ENCODE results near the gene POMC.
"Not testable (repeated sequence)": the region's sequence is repeated elsewhere in the genome, so short reads cannot be mapped to it uniquely, and the experiment has no call there.

POMC gene

DNA sequence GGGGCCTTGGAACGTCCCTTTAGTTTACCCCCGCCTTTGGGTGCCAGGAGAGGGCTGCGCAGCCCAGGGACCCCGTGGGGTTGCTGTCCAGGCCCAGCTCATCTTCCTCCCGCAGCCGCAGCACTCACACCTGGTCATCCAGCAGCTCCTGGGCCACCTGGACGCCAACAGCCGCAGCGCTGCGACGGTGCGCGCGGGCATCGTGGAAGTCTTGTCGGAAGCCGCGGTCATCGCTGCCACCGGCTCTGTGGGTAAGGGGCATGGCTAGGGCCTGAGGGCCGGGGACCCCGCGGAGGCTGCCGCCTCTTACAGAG is 37.2 kb downstream of the POMC start:
- no peak overlapping the region for H3K4me3 ChIP-seq (ENCODE audit: low read length)
- H3K36me3 ChIP-seq (ENCODE audit: control insufficient read depth, insufficient read depth, low read length), result no peaks in the 10 kb centered on the region
- H3K27ac ChIP-seq (ENCODE audit: low read depth, low read length), result no peak overlapping the region
- H3K56ac ChIP-seq (ENCODE audit: low read length), result peak overlapping the region; percentile 88
- no peak overlapping the region for H2BK5ac ChIP-seq (ENCODE audit: low read length)
- H2BK120ac ChIP-seq (ENCODE audit: low read depth, low read length), result no peak overlapping the region
- WGBS (ENCODE audit: extremely low coverage, insufficient coverage, low lambda C conversion rate), result no CpG with 5 or more reads among the region's 24 CpGs
- H3K79me2 ChIP-seq (ENCODE audit: control insufficient read depth, insufficient read depth, low read length), result no peaks in the 10 kb centered on the region
- H3K23ac ChIP-seq (ENCODE audit: low read length), result no peak overlapping the region
- H3K4ac ChIP-seq (ENCODE audit: low read depth, low read length), result no peak overlapping the region
- H2AK5ac ChIP-seq (ENCODE audit: low read length), result no peak overlapping the region
- no peak overlapping the region for H4K5ac ChIP-seq (ENCODE audit: low read length)
- peak overlapping the region; percentile 99 for H3K4me2 ChIP-seq (ENCODE audit: low read length)
- H3K18ac ChIP-seq (ENCODE audit: low read length), result no peak overlapping the region
- H4K8ac ChIP-seq (ENCODE audit: low read depth, low read length), result no peak overlapping the region
- H3K79me1 ChIP-seq (ENCODE audit: low read length), result no peaks in the 10 kb centered on the region
- H3K4me1 ChIP-seq (ENCODE audit: control insufficient read depth, low read depth, low read length), result no peaks in the 10 kb centered on the region
- no peaks in the 10 kb centered on the region for H3K27me3 ChIP-seq (ENCODE audit: insufficient read depth, low read length, poor library complexity)
- DNase-seq, result no peak
- peak overlapping the region; percentile 57 for H3K9ac ChIP-seq (ENCODE audit: low read length)
- H2BK15ac ChIP-seq (replicated peaks; ENCODE audit: low read depth), result no peak overlapping the region

DNA sequence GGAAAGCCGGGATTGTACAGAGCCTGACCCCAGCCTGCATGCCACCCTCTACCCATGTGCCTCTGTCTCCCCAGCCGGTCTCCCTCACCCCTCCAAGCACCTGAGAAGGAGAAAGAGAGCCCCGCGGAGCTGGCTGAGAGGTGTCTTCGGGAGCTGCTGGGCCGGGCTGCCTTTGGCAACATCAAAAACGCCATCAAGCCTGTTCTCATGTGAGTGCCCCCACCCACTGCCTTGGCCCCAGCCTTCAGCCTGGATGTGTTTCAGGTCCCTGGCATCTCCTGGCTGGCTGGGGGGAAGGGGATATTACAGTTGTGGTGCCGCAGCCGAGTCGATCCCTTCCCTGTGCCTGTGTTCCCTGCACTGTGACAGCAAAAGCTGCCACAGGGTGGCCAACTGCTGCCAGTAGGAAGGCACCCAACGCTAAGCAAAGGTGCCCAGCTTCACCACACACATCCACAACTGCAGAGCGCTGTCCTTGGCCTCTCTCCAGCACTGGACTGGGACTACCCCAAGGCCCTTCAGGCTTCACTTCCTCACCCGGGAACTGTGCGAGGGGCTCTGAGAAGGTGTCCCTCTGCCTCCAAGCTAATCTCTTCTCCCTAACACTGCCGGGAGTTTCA is 38.4 kb downstream of the POMC start:
- no peak overlapping the region for H3K23ac ChIP-seq (ENCODE audit: low read length)
- H3K18ac ChIP-seq (ENCODE audit: low read length), result no peak overlapping the region
- no peak overlapping the region for H2BK15ac ChIP-seq (replicated peaks; ENCODE audit: low read depth)
- no peak overlapping the region for H2BK5ac ChIP-seq (ENCODE audit: low read length)
- H3K79me1 ChIP-seq (ENCODE audit: low read length), result no peaks in the 10 kb centered on the region
- no peak overlapping the region for H2AK5ac ChIP-seq (ENCODE audit: low read length)
- WGBS (ENCODE audit: extremely low coverage, insufficient coverage, low lambda C conversion rate), result no CpG with 5 or more reads among the region's 15 CpGs
- DNase-seq, result no peak
- no peak overlapping the region for H3K56ac ChIP-seq (ENCODE audit: low read length)
- H3K4me1 ChIP-seq (ENCODE audit: control insufficient read depth, low read depth, low read length), result no peaks in the 10 kb centered on the region
- no peak overlapping the region for H3K27ac ChIP-seq (ENCODE audit: low read depth, low read length)
- no peak overlapping the region for H3K9ac ChIP-seq (ENCODE audit: low read length)
- no peak overlapping the region for H4K8ac ChIP-seq (ENCODE audit: low read depth, low read length)
- no peaks in the 10 kb centered on the region for H3K27me3 ChIP-seq (ENCODE audit: insufficient read depth, low read length, poor library complexity)
- H3K4me2 ChIP-seq (ENCODE audit: low read length), result no peak overlapping the region
- H3K4ac ChIP-seq (ENCODE audit: low read depth, low read length), result no peak overlapping the region
- H3K4me3 ChIP-seq (ENCODE audit: low read length), result no peak overlapping the region
- no peak overlapping the region for H2BK120ac ChIP-seq (ENCODE audit: low read depth, low read length)
- H4K5ac ChIP-seq (ENCODE audit: low read length), result no peak overlapping the region
- no peaks in the 10 kb centered on the region for H3K79me2 ChIP-seq (ENCODE audit: control insufficient read depth, insufficient read depth, low read length)
- H3K36me3 ChIP-seq (ENCODE audit: control insufficient read depth, insufficient read depth, low read length), result no peaks in the 10 kb centered on the region

DNA sequence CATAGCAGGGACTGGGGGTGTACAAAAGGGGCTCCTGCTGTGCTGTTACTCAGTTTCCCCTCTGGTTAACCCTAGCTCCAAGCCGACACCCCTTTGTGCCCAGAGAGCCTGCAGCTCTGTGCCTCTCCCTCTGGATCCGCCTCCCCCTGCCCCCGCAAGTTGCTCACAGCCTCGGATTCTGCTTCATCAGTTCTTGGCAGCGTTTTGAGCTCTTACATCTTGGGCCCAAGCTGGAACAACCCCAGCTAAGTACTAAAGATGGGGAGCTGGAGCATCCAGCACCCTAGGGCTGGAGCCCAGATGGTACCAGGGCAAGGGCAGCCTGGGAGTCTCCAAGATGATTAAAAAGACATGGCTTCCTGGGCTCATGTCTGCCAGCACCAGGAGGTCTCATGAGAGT is 40.7 kb downstream of the POMC start:
- Histone ChIP-seq H2BK15ac (replicated peaks; ENCODE audit: low read depth) (no peak overlapping the region), H4K5ac (ENCODE audit: low read length) (no peak overlapping the region)

DNA sequence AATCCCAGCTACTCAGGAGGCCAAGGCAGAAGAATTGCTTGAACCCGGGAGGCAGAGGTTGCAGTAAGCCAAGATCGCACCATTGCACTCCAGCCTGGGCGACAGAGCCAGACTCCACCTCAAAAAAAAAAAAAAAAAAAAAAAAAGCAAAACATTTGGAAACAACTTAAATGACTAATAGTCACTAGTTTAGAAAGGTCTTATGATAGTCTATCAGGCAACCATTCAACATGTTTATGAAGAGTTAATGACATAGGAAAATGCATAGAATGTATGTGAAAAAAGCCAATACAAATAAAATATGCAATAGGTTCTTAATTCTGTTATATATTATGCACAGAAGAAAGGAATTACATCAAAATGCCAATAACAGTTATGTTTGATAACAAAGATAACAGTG is 41.3 kb downstream of the POMC start:
- DNase-seq; H3K23ac ChIP-seq (ENCODE audit: low read length); H2BK5ac ChIP-seq (ENCODE audit: low read length); H2BK120ac ChIP-seq (ENCODE audit: low read depth, low read length); H3K36me3 ChIP-seq (ENCODE audit: control insufficient read depth, insufficient read depth, low read length); H3K79me2 ChIP-seq (ENCODE audit: control insufficient read depth, insufficient read depth, low read length); H3K9ac ChIP-seq (ENCODE audit: low read length); H3K4me2 ChIP-seq (ENCODE audit: low read length); H2AK5ac ChIP-seq (ENCODE audit: low read length); H3K79me1 ChIP-seq (ENCODE audit: low read length); H2BK15ac ChIP-seq (replicated peaks; ENCODE audit: low read depth); H4K8ac ChIP-seq (ENCODE audit: low read depth, low read length); H3K27ac ChIP-seq (ENCODE audit: low read depth, low read length); H3K4ac ChIP-seq (ENCODE audit: low read depth, low read length); H4K5ac ChIP-seq (ENCODE audit: low read length); H3K27me3 ChIP-seq (ENCODE audit: insufficient read depth, low read length, poor library complexity); H3K56ac ChIP-seq (ENCODE audit: low read length); H3K4me1 ChIP-seq (ENCODE audit: control insufficient read depth, low read depth, low read length); H3K4me3 ChIP-seq (ENCODE audit: low read length); H3K18ac ChIP-seq (ENCODE audit: low read length): not testable (repeated sequence)
- no CpG with 5 or more reads among the region's 3 CpGs for WGBS (ENCODE audit: extremely low coverage, insufficient coverage, low lambda C conversion rate)

More for the DNA sequence above, 40.7 kb downstream of the POMC start:
- Histone ChIP-seq H4K8ac (ENCODE audit: low read depth, low read length) (no peak overlapping the region), H3K79me1 (ENCODE audit: low read length) (no peaks in the 10 kb centered on the region), H3K4me2 (ENCODE audit: low read length) (no peak overlapping the region), H3K27me3 (ENCODE audit: insufficient read depth, low read length, poor library complexity) (no peaks in the 10 kb centered on the region), H3K4me3 (ENCODE audit: low read length) (no peak overlapping the region), H3K23ac (ENCODE audit: low read length) (no peak overlapping the region), H3K56ac (ENCODE audit: low read length) (no peak overlapping the region), H2BK5ac (ENCODE audit: low read length) (no peak overlapping the region), H3K9ac (ENCODE audit: low read length) (no peak overlapping the region), H2AK5ac (ENCODE audit: low read length) (no peak overlapping the region), H3K36me3 (ENCODE audit: control insufficient read depth, insufficient read depth, low read length) (no peaks in the 10 kb centered on the region), H3K4ac (ENCODE audit: low read depth, low read length) (no peak overlapping the region), H3K4me1 (ENCODE audit: control insufficient read depth, low read depth, low read length) (no peaks in the 10 kb centered on the region), H3K18ac (ENCODE audit: low read length) (no peak overlapping the region), H3K79me2 (ENCODE audit: control insufficient read depth, insufficient read depth, low read length) (no peaks in the 10 kb centered on the region), H2BK120ac (ENCODE audit: low read depth, low read length) (no peak overlapping the region), H3K27ac (ENCODE audit: low read depth, low read length) (no peak overlapping the region)
- DNase-seq, result no peak
- WGBS (ENCODE audit: extremely low coverage, insufficient coverage, low lambda C conversion rate), result no CpG with 5 or more reads among the region's 5 CpGs

GRCh38 chr2:25125976-25126375 is 42.4 kb downstream of the POMC start:
- Histone ChIP-seq H3K79me2 (ENCODE audit: control insufficient read depth, insufficient read depth, low read length) (no peaks in the 10 kb centered on the region), H3K27me3 (ENCODE audit: insufficient read depth, low read length, poor library complexity) (no peaks in the 10 kb centered on the region), H3K4me3 (ENCODE audit: low read length) (no peak overlapping the region), H2BK120ac (ENCODE audit: low read depth, low read length) (no peak overlapping the region), H2BK5ac (ENCODE audit: low read length) (no peak overlapping the region), H3K79me1 (ENCODE audit: low read length) (no peaks in the 10 kb centered on the region), H3K56ac (ENCODE audit: low read length) (no peak overlapping the region), H3K27ac (ENCODE audit: low read depth, low read length) (no peak overlapping the region), H4K8ac (ENCODE audit: low read depth, low read length) (no peak overlapping the region), H3K36me3 (ENCODE audit: control insufficient read depth, insufficient read depth, low read length) (no peaks in the 10 kb centered on the region), H3K23ac (ENCODE audit: low read length) (no peak overlapping the region), H3K4ac (ENCODE audit: low read depth, low read length) (no peak overlapping the region), H3K9ac (ENCODE audit: low read length) (no peak overlapping the region), H4K5ac (ENCODE audit: low read length) (no peak overlapping the region), H2AK5ac (ENCODE audit: low read length) (no peak overlapping the region), H3K18ac (ENCODE audit: low read length) (no peak overlapping the region), H2BK15ac (replicated peaks; ENCODE audit: low read depth) (no peak overlapping the region), H3K4me1 (ENCODE audit: control insufficient read depth, low read depth, low read length) (no peaks in the 10 kb centered on the region), H3K4me2 (ENCODE audit: low read length) (no peak overlapping the region)
- DNase-seq, result no peak
- WGBS (ENCODE audit: extremely low coverage, insufficient coverage, low lambda C conversion rate), result no CpG with 5 or more reads among the region's 4 CpGs

- Histone ChIP-seq H3K56ac (ENCODE audit: low read length) (no peak overlapping the region), H4K8ac (ENCODE audit: low read depth, low read length) (no peak overlapping the region), H2BK120ac (ENCODE audit: low read depth, low read length) (no peak overlapping the region), H4K5ac (ENCODE audit: low read length) (no peak overlapping the region), H3K4me1 (ENCODE audit: control insufficient read depth, low read depth, low read length) (no peaks in the 10 kb centered on the region), H2BK15ac (replicated peaks; ENCODE audit: low read depth) (no peak overlapping the region), H3K79me1 (ENCODE audit: low read length) (no peaks in the 10 kb centered on the region), H3K4me2 (ENCODE audit: low read length) (no peak overlapping the region), H3K4ac (ENCODE audit: low read depth, low read length) (no peak overlapping the region), H3K18ac (ENCODE audit: low read length) (no peak overlapping the region), H2BK5ac (ENCODE audit: low read length) (no peak overlapping the region), H3K4me3 (ENCODE audit: low read length) (no peak overlapping the region), H3K79me2 (ENCODE audit: control insufficient read depth, insufficient read depth, low read length) (no peaks in the 10 kb centered on the region), H3K36me3 (ENCODE audit: control insufficient read depth, insufficient read depth, low read length) (no peaks in the 10 kb centered on the region), H3K23ac (ENCODE audit: low read length) (no peak overlapping the region), H3K27ac (ENCODE audit: low read depth, low read length) (no peak overlapping the region), H2AK5ac (ENCODE audit: low read length) (no peak overlapping the region), H3K27me3 (ENCODE audit: insufficient read depth, low read length, poor library complexity) (no peaks in the 10 kb centered on the region), H3K9ac (ENCODE audit: low read length) (no peak overlapping the region)
- DNase-seq, result no peak
- no CpG with 5 or more reads among the region's 7 CpGs for WGBS (ENCODE audit: extremely low coverage, insufficient coverage, low lambda C conversion rate)
Observed at GRCh38 chr2:25125189-25125588, 43.2 kb downstream of the POMC start.
